Activated B cell treated with CpG ODN at 0.5 μM for 24 hours (primary cell): ENCODE results near the gene BSN. TPM values are rescaled to one million over a fixed set of nuclear protein-coding genes. Genes with fewer than 3 reads are reported as not detected.
A peak's percentile ranks its signal among the peaks of the same experiment; 100 is the strongest.

Experiments
- ATAC-seq: fragments of 200-7000 bp; cut with Tn5 transposase; one replicate; pipeline ENCODE4 v1.10.0; 2021; ENCODE audit warnings: low read depth, mild to moderate bottlenecking, moderate library complexity
- CTCF ChIA-PET: fragments of 350-600 bp; sonication (Branson Sonifier 250); formaldehyde crosslinking; loops from one replicate; lab custom pipeline; 2021; ENCODE audit warnings: antibody characterized with exemption; lab: Charles Lee
- POLR2A ChIA-PET: fragments of 350-600 bp; sonication (Branson Sonifier 250); formaldehyde crosslinking; loops from one replicate; lab custom pipeline; 2021; ENCODE audit warnings: antibody characterized with exemption; lab: Charles Lee
- DNase-seq: peaks from one replicate; pipeline ENCODE4 v3.0.0; 2022
- H3K27ac Mint-ChIP-seq: one replicate; pipeline ENCODE4 v1.8.0; 2020; ENCODE audit warnings: mixed read lengths
- H3K27me3 Mint-ChIP-seq: one replicate; pipeline ENCODE4 v1.8.0; 2021; ENCODE audit warnings: mixed read lengths
- H3K36me3 Mint-ChIP-seq: one replicate; pipeline ENCODE4 v1.8.0; 2021; ENCODE audit warnings: low read depth, mixed read lengths
- H3K4me1 Mint-ChIP-seq: one replicate; pipeline ENCODE4 v1.8.0; 2021; ENCODE audit warnings: mixed read lengths
- H3K4me3 Mint-ChIP-seq: one replicate; pipeline ENCODE4 v1.8.0; 2020; ENCODE audit warnings: mild to moderate bottlenecking, mixed read lengths
- H3K9me3 Mint-ChIP-seq: one replicate; pipeline ENCODE4 v1.8.0; 2020; ENCODE audit warnings: mixed read lengths
- CTCF ChIP-seq: fragments of 200-600 bp; IDR thresholded peaks from one replicate; pipeline ENCODE4 v1.8.0; 2022; ENCODE audit warnings: antibody characterized with exemption, mild to moderate bottlenecking
- intact Hi-C: fragments of 100-400 bp; cut with micrococcal nuclease; formaldehyde crosslinking; loops from one replicate; pipeline ENCODE4 v1.15.1; 2024
- total RNA-seq: library from RNA; stranded (reverse); gene quantifications from 2 replicates; pipeline ENCODE4 v1.2.3, GENCODE V29; 2022

BSN gene
- total RNA-seq, 1 donor from 2014 or later, result 0.69 TPM

GRCh38 chr3:49602877-49603411 lies 48.7 kb downstream of the BSN start:
- intact Hi-C loops, result no loop called here
- Mint-ChIP-seq H3K4me3 (no peak overlapping the region), H3K27me3 (no peaks in the 10 kb centered on the region), H3K27ac (no peak overlapping the region), H3K4me1 (no peaks in the 10 kb centered on the region), H3K36me3 (no peaks in the 10 kb centered on the region), H3K9me3 (no peaks in the 10 kb centered on the region)
- peak; percentile 31 for ATAC-seq
- POLR2A ChIA-PET, result no interaction called here
- CTCF ChIA-PET, result no interaction called here
- TF ChIP-seq CTCF, result no peak
- DNase-seq, result no peak

- DNase-seq, result no peak
- no peak for TF ChIP-seq CTCF
- no peak for ATAC-seq
- Mint-ChIP-seq H3K9me3 (no peaks in the 10 kb centered on the region), H3K4me1 (no peaks in the 10 kb centered on the region), H3K27ac (no peak overlapping the region), H3K27me3 (no peaks in the 10 kb centered on the region), H3K36me3 (no peaks in the 10 kb centered on the region), H3K4me3 (no peak overlapping the region)
- POLR2A ChIA-PET, result no interaction called here
- CTCF ChIA-PET, result no interaction called here
- intact Hi-C loops, result no loop called here
Measured at GRCh38 chr3:49606427-49606826, 52.1 kb downstream of the BSN start.

GRCh38 chr3:49607105-49607591 lies 52.9 kb downstream of the BSN start:
- Mint-ChIP-seq H3K4me3 (no peak overlapping the region), H3K27me3 (no peaks in the 10 kb centered on the region), H3K36me3 (no peaks in the 10 kb centered on the region), H3K4me1 (no peaks in the 10 kb centered on the region), H3K9me3 (peaks cover under 1% of the 10 kb centered on the region), H3K27ac (no peak overlapping the region)
- intact Hi-C loops, result no loop called here
- no peak for TF ChIP-seq CTCF
- CTCF ChIA-PET, result no interaction called here
- ATAC-seq, result no peak
- POLR2A ChIA-PET, result no interaction called here
- no peak for DNase-seq

- Mint-ChIP-seq H3K27me3 (no peaks in the 10 kb centered on the region), H3K4me1 (no peaks in the 10 kb centered on the region), H3K9me3 (peaks cover 6% of the 10 kb centered on the region), H3K36me3 (no peaks in the 10 kb centered on the region), H3K4me3 (no peak overlapping the region), H3K27ac (no peak overlapping the region)
- ATAC-seq, result no peak
- DNase-seq, result no peak
- no peak for TF ChIP-seq CTCF
- ChIA-PET CTCF (no interaction called here), POLR2A (no interaction called here)
- intact Hi-C loops, result no loop called here
Measured at GRCh38 chr3:49607796-49608195, 53.5 kb downstream of the BSN start.

GRCh38 chr3:49609314-49609713 lies 55.0 kb downstream of the BSN start:
- H3K27me3 Mint-ChIP-seq, result no peaks in the 10 kb centered on the region
- H3K27ac Mint-ChIP-seq, result no peak overlapping the region
- H3K4me1 Mint-ChIP-seq, result no peaks in the 10 kb centered on the region
- ChIA-PET POLR2A (no interaction called here), CTCF (no interaction called here)
- no peak for ATAC-seq
- H3K9me3 Mint-ChIP-seq, result peaks cover 9% of the 10 kb centered on the region
- no peak overlapping the region for H3K4me3 Mint-ChIP-seq
- H3K36me3 Mint-ChIP-seq, result no peaks in the 10 kb centered on the region
- no peak for TF ChIP-seq CTCF
- no peak for DNase-seq
- intact Hi-C loops, result no loop called here
